ENCODE data around the gene SAMD13.

Gene SAMD13

DNA sequence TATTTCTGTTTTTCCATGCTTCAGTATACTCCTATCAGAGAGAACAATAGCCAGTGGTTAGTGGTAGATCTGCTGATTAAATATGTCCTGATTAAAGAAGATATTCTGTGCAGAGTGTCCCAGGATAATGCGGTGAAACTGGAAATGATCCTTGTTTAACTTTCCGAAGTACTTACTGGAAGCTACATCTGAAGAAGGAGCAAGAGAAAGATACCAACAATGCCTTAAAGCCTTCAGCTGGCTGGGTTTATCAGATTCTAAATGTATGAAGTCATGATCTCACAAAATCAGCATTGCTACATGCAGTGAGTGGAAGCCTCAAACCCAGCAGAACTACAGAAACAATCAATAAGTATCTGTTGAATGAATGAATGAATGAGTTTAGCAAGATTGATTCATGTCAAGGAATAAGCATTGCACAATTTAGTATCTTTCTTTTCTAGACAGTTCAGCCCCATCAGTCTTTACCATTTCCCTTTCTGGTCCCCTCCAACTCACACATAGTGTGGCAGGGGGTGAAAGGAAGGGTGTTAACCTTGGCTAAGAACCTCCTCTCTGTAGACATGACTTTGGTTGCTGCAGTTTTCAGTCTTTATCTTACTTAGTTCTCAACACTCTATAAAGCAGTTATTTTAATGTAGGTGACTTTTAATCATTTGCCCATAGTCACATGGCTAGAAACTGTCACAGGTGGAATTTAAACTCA, 72.1 kb downstream of the SAMD13 start:
- no peak for DNase-seq (ENCODE audit: low spot score)

DNA sequence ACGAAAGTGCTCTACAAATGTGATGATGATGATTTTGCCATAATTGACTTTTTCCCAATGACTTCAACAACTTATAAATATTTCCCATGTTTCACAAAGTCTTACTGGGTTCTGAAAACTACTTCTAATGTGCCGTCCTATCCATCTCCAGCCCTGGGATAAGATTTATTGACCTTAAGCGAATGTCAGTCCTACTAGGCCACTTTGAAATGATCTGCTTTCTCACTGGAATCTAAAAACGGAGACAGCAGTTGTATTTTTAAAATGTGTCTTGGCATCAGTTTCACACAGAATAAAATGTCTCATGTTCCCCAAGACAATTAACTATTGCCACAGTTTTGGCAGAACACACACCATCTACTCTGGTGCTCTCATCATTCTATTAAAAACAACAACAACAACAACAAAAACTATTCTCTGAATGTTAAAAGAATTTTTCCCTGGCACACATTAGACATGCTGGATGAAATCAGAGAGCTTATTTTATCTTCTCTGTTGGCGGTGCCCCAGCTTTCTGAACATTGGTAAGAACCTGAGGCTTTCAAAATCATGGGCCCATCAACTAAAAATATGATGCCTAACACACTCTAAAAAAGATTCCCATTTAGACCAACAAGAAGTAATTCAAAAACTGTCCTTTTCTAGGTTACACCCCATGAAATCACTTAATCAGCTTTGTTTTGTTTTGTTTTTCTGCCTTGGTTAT, 73.6 kb downstream of the SAMD13 start:
- DNase-seq (ENCODE audit: low spot score), result peak; percentile 48

DNA sequence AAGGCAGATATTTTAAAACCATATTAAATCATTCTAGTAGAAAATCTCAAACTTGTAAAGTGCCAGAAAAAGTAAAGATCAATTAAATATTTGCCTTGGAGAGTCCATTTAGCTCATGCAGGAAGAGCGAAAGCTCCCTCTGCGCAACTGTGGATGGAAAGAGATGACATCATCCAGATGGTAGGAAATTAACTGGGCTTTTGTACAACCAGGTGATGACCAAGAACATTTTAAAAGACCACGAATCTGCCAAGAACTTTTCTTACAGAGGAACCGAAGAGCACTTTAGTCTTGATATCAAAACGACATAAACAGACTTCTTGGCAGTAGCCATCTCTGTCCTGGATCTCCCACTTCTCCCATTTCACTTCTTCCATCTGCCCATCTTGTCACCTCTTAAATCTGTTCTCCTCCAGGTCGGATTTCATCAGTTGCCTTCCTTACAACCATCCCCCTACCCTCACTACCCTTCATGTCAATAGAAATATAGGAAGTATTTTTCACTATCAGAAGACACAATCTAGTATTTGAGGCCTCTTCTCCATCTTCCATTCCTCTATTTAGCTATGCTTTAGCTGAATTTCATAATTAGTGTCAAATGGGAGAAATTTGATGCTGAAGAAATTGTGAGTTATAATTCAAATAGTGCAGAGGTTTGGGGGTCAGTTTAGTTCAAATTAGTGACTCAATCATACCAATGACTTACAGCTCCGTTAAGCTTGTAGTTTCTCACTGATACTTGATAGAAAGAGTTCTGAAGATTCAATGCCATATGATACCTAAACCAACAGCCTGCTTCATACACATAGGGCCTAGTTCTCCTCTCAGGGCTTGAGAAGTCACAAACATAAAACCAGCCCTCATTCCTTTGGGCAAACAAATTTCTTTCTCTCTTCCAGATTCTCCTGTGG, 74.7 kb downstream of the SAMD13 start:
- DNase-seq (ENCODE audit: low spot score), result no peak

GRCh38 chr1:84377480-84378095, 76.1 kb downstream of the SAMD13 start:
- DNase-seq (ENCODE audit: low spot score), result peak; percentile 59

DNA sequence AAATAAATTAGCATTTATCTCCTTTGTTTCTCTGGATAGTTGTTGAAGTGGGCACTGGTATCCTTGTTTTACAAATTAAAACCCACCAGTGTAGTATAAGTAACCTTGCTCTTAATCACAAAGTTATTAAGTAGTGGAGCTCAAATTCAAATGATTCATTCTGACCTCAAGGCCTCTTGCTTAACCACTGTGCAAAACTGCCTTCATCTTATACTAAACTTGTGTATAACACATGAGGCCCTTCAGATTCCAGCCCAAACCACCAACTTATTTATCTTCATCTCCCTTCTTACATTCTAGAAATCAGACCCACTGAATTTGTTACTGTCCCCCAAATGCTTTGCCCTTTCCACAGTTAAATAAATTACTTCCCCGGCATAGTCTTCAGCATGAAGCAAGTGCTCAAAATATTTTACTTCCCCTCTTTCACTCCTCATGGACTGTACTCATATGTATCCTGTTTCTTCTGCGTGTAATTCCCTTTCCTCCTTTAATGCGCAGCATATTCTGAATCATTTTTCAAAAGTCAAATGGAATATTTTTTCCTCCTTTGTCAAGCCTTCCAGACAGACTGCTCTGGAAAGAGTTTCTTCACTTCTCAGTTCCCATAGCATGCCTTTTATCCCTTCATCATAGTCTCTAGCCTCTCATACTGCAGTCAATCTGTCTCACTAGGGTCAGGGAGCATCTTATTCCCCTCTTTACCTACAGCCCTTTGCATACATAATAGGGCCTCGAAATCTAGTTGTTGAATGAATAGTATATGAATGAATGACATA, 77.8 kb downstream of the SAMD13 start:
- DNase-seq (ENCODE audit: low spot score), result no peak

DNA sequence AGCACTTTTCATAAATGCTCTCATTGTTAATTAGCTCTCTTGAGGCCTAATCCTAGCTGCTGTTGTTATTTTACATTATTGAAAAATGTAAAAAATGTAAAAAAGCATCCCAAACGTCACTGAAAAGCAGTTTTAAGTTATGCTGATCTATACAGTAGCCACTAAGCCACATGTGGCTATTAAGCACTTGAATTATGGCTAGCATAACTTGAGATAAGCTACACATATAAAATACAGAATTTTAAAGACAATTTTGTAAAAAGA, 78.3 kb downstream of the SAMD13 start:
- no peak for DNase-seq (ENCODE audit: low spot score)

DNA sequence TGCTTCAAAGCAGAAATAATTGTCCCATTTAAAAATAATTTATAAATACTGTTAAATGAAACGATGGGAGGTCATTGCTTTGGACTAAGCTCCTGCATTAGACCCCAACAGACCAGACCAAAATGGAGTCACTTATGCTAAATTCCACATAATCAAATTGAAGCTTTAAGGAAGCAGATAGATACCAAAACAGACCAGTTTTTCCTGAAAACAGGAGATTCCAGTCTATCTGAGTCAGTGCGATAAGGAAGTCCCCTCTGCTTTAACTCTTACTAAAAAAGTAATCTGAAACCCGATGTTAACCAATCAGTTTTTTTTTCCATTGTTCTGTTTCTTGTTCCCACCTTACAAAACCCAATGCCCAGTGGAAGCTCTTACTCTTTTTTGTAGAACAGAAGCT, 80.6 kb downstream of the SAMD13 start:
- DNase-seq (ENCODE audit: low spot score), result no peak

DNA sequence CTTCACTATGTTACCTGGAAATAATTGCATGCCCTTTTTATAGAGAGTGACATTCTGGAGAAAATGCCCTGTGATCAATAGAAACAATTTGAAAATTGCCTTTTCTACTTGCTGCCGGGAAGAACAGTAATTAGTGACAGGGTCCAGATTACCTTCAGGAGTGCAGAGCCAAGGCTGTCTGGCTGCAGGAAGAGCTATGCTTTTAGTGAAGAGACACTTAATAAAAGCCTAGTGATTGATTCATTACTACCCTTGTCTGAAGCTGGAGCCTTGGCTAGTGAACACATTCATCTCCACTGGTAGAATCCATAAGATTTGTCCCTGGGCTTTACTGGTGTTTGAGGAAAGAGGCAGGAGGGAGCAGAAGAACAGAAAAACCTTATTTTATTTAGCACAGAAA, 83.8 kb downstream of the SAMD13 start:
- DNase-seq (ENCODE audit: low spot score), result no peak

GRCh38 chr1:84386716-84387479, 85.4 kb downstream of the SAMD13 start:
- peak; percentile 33 for DNase-seq (ENCODE audit: low spot score)

GRCh38 chr1:84387480-84388163, 86.1 kb downstream of the SAMD13 start:
- DNase-seq (ENCODE audit: low spot score), result no peak

GRCh38 chr1:84390226-84390625, 88.7 kb downstream of the SAMD13 start:
- no peak for DNase-seq (ENCODE audit: low spot score)

DNA sequence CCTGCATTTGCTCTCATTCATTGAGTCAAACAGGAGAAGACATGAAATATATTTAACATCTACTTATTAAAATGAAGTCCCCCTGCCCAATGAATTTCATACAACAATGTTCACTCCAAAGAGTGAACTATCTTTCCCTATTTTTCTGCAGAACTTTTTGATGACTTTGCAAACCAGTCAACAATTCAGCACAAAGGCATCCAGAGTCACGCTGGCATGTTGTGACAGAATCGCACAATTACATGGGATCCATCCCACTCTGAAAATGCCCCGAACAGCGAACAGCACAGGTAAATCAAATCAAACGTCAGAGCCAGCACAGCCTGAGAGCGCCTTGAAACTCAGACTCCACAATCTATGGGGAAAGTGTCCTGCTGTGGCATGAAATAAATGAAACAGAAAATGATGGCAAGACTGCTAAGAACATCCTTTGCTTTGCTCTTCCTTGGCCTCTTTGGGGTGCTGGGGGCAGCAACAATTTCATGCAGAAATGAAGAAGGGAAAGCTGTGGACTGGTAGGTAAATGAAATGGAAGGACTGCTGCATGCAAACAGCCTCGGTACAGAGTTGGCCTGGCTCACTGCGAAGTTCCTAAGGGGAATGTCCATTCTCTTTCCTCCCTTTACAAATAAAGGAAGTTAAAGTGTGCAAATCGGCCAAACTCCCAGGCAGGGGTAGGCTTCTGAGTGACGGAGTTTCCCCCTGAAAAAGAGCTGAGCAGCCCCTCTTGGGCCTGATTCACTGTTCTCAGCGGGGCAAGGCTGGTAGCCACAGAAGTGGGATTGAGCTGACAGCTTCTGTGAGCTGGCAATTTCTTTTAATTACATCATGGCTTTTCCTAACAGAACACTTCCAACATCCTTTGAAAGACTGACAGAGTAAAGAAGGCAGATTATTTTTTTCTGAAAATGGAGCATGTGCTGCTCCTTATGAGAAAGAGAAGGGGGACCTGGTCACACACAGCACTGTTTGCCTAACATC, 97.0 kb downstream of the SAMD13 start, which contains the start of gene DNASE2B:
TSS of gene DNASE2B (plus strand) at position 310 of the 981 bp plus-strand sequence. CDS start at position 391, 81 bp downstream.
- DNase-seq (ENCODE audit: low spot score), result no peak
